ENCODE measurements around the gene MYLIP. TPM values are rescaled to one million over a fixed set of nuclear protein-coding genes. Genes with fewer than 3 reads are reported as not detected.

Gene MYLIP
- total and polyA plus RNA-seq, 2 of the 13 experiments (the other 11 are each of a cell fraction or from before 2014, with no cell fraction given), result 3.4 to 10.8 TPM

- TF ChIP-seq ZNF704 (CRISPR knock-in tag; IDR thresholded peaks at IDR 0.05; ENCODE audit: borderline replicate concordance) (0 out of 2 replicates have a peak, but pooled peaks have one; percentile 36), ZNF570 (CRISPR knock-in tag; IDR thresholded peaks at IDR 0.05; ENCODE audit: borderline replicate concordance) (no peak), ZNF367 (CRISPR knock-in tag; IDR thresholded peaks at IDR 0.05; ENCODE audit: borderline replicate concordance) (0 out of 2 replicates have a peak, but pooled peaks have one; percentile 28), TAF1 (CRISPR knock-in tag; IDR thresholded peaks at IDR 0.05) (peak; percentile 99), ZNF557 (CRISPR knock-in tag; IDR thresholded peaks at IDR 0.05) (no peak), ZFP62 (CRISPR knock-in tag; IDR thresholded peaks at IDR 0.05) (no peak), SOX5 (CRISPR knock-in tag; IDR thresholded peaks at IDR 0.05; ENCODE audit: borderline replicate concordance) (peak; percentile 53; the same call in 1 of the 2 replicates), ZFP36 (IDR thresholded peaks at IDR 0.05; ENCODE audit: borderline replicate concordance, low read depth, low read length, partially characterized antibody) (no peak), NFE2 (CRISPR knock-in tag; IDR thresholded peaks at IDR 0.05) (no peak), ATM (IDR thresholded peaks at IDR 0.05; ENCODE audit: borderline replicate concordance) (no peak), SETDB1 (CRISPR knock-in tag; IDR thresholded peaks at IDR 0.05; ENCODE audit: borderline replicate concordance) (no peak), TOPORS (CRISPR knock-in tag; IDR thresholded peaks at IDR 0.05) (peak; percentile 53; the same call in 1 of the 2 replicates), ZNF383 (CRISPR knock-in tag; IDR thresholded peaks at IDR 0.05; ENCODE audit: borderline replicate concordance) (no peak), ZNF441 (CRISPR knock-in tag; IDR thresholded peaks at IDR 0.05; ENCODE audit: borderline replicate concordance) (peak; percentile 83), ZNF556 (CRISPR knock-in tag; IDR thresholded peaks at IDR 0.05; ENCODE audit: borderline replicate concordance) (peak; percentile 24; the same call in 1 of the 2 replicates), TEAD3 (CRISPR knock-in tag; optimal IDR thresholded peaks at IDR 0.05; ENCODE audit: borderline replicate concordance) (no peak), ZBTB46 (CRISPR knock-in tag; IDR thresholded peaks at IDR 0.05; ENCODE audit: borderline replicate concordance) (no peak), ATF2 (CRISPR knock-in tag; IDR thresholded peaks at IDR 0.05) (peak; percentile 77; the same call in 1 of the 2 replicates), ZBTB2 (CRISPR knock-in tag; IDR thresholded peaks at IDR 0.05; ENCODE audit: low read depth) (peak; percentile 23; the same call in 1 of the 2 replicates), PLRG1 (conservative IDR thresholded peaks at IDR 0.05) (no peak), POLR2G (IDR thresholded peaks at IDR 0.05; ENCODE audit: low read depth, low read length) (peak; percentile 98), NR2F1 (CRISPR knock-in tag; IDR thresholded peaks at IDR 0.05) (peak; percentile 18 to 22; a peak in 2 of 4 replicates)
These were observed at the start of gene MYLIP (continued) for GRCh38 chr6:16128759-16129622.
